Measurements from ENCODE around the gene DUSP2.
"Not testable (repeated sequence)": the region's sequence is repeated elsewhere in the genome, so short reads cannot be mapped to it uniquely, and the experiment has no call there.

The DUSP2 gene

DNA sequence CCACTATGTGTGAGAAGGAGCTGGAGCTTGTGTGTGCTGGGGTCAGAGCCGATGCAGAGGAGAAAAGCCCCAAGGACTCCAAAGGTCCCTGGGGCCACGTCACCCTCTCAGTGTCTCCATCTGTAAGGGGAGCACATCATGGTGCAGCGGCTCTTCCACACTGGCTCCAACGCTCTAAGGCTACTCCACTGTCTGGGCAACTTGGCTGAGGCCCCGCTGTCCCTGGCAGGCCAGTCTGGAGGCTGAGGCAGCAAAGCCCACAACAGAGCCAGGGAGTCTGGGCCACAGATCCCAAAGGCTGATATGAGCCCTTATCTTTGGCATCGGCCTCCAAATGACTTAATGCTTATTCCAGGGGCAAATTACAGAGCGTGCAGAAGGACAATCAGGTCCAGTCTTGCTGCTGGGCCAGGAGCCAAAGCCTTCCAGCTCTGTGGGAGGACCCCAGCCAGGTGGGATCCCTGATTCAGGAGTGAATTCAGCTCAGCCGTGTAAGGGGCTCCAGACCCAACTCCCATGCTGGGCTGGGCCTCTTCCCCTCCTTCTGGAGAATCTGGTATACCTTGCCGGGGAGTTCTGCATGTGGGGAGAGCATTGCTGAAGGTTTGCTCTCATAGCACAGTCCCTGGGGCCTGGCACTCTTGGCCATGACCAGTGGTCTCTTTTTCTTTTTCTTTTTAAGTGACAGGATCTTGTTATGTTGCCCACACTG is 1.8 kb upstream of the DUSP2 start:
- no peak for DNase-seq

DNA sequence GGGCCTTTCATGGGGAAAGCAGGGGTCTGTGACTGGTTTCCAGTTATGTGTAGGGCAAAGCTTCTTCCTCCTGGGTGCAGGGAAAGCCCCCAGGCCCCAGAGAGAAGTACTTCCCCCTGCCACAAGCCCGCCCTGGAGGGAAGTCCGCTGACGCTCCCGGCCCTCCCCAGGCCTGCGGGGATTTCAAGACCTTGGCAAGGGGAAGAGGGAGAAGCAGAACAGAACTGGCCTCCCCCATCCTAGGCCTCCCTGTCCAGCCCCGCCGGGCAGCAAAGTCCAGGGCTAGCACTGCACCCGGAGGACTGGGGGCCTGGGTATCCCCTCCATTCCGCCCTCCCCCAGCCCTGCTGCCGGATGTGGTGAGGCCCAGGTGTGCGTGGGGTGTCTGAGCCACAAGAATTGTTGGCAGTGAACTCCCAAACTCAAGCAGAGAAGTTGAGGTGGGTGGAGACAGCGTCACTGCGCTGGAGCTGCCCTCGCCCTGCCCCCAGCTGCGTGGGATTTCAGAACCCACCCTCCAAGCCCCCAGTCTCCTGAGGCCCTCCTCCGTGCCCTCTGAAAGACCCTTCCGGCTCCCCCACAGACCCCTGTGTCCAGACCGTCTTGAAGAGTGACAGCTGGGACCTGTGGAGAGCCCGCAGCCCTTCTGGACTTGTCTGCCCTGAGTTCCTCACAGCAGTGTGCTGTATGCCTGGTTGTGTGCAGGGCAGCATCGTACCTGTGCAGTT is 1.1 kb upstream of the DUSP2 start:
- peak; percentile 76 for DNase-seq

GRCh38 chr2:96145848-96146152 is 560 bp upstream of the DUSP2 start:
- DNase-seq = no peak

- no peak for DNase-seq
These were observed 682 bp downstream of the DUSP2 start for GRCh38 chr2:96144481-96145035.

- no peak for DNase-seq
These were observed 1.3 kb downstream of the DUSP2 start for GRCh38 chr2:96143848-96144480.

DNA sequence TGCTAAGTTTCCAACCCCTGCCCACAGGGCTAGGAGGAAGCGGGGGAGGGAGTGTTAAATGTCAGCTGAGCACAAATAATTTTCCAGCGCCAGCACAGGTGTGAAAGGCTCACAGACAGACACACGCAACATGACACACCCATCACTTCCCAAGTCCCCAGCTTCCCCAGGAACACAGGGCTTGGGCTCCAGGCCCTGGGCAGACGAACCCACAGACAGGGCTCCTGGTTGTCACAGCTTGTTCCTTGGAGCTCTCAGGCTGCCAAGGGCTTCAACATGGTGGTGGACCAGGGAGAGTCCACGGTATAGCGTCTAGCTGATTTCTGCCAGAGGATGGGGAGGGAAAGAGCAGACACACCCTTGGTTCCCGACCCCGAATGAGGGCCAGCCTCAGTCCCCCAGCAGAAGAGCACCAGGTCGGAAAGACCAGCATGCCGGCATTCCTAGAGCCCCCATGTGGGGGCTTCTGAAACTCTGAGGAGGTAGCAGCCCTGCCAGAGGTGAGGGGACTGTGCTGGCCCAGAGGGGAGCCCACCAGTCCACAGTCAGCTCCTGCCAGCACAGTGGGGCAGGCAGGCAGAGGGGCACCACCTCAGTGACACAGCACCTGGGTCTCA is 1.9 kb downstream of the DUSP2 start:
- no peak for DNase-seq

GRCh38 chr2:96142217-96143113 is 2.8 kb downstream of the DUSP2 start:
- peak; percentile 48 for DNase-seq

DNA sequence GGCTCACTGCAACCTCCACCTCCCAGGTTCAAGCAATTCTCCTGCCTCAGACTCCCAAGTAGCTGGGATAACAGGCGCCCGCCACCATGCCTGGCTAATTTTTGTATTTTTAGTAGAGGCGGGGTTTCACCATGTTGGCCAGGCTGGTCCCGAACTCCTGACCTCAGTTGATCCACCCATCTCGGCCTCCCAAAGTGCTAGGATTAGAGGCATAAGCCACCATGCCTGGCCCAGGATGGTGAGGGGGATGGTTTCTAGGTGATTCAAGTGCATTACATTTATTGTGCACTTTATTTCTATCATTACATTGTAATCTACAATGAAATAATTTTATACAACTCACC is 3.6 kb downstream of the DUSP2 start:
- not testable (repeated sequence) for DNase-seq

- no peak for DNase-seq
These were observed 4.2 kb downstream of the DUSP2 start for GRCh38 chr2:96140941-96141623.

GRCh38 chr2:96139181-96139758 is 6.0 kb downstream of the DUSP2 start:
- no peak for DNase-seq

GRCh38 chr2:96138179-96139145 is 6.8 kb downstream of the DUSP2 start, which contains the start of gene ASTL:
Gene ASTL (minus strand): TSS chr2:96138502. CDS start chr2:96138436, 66 bp downstream.
- no peak for DNase-seq

DNA sequence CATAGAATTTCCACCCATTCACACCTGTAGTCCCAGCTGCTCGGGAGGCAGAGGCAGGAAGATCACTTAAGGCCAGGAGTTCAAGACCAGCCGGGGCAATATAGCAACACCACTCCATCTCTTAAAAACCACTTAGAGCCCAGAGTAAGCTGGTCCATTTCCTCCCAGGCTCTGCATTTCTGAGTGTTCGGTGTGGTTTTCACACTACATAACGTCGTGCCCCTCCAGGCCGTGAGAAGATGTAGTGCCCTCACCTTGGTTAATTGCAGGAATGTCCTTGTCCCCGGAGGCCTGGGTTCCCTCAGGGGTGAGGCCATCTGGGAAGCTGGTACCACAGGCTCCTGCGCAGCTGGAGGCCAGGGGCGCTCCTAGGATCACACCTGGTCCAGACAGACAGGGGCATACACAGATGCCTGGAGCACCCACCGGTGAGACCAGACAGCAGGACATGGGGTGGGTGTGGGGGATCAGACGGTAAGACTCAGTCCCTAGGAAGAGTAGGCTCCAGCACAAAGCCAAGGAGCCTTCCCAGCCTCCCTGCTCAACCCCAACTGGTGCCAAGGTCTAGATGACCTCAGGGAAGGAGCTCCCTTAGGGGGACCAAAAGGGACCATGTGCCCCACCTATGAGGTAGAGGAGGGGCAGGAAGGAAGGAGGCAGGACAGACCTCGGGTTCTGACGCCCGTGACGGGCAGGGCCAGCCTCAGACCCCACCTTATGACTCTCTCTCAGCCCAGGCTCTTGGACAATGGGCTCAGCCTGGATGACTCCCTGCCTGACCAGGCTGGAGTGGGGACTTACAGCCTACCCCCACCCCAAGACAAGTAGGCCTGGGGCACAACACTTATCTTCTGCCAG is 7.7 kb downstream of the DUSP2 start:
- DNase-seq = no peak

DNA sequence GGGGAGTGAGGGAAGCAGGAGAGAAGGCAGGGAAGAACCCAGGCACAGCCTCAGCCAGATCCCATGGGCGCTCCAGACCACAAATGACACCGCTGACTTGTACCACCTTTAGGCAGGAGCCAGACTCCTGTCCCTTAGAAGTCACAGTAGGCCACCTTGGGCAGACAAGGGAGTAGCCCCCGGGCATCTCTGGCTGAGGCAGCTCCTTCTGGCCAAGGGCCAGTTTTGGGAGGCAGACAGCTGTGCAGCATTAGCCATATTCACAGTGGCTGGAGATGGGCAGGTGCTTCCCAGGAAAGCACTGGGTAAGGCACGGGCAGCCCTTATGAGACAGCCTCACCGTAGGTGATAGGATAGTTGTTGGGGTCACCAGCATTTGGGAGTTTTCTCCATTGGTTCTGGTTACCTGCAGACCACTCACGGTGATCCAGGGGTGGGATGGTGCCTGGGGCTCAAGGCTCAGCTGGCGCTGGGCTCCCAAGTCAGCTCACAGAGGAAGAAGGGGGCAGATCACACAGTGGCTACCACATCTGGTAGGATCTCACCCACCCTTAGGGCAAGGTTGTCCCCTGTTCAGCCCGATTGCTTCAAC is 9.0 kb downstream of the DUSP2 start:
- no peak for DNase-seq

DNA sequence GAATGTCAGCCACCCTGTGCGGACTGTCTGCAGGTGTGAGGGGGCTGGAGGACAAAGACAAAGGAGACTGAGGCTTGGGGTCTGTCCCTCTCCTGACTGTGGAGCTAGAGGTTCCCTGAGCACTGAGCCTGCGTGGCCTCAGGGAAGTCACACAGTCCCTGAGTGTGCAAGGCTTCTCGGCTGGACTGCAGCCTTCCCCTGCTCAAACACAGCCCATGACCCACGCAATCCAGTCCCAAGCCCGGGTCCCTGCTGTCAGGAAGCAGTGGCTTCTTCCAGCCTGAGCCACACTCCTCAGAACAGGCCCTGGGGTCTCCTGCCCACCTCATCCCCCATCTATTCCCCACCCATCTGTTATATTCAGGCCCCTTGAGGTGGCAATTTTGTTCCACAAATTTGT is 9.6 kb downstream of the DUSP2 start:
- no peak for DNase-seq

DNA sequence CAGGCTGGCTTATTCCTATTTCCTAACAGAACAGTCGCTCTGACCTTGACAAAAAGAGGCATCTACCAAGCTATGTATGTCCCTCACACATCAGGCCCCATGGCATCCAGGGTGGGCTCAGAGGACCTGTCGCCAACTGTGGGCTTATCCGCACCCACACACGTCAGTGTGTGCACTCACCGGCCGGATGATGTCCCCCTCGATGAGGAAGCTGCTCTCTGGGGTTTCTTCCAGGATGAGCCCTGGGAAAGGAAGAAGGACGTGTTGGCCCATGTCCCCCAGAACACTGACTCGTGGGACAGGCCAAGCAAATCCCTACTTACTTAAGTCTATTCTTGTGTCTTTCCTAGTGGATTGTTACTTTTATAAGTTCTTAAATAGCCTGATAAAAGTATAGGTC is 10.1 kb downstream of the DUSP2 start:
- no peak for DNase-seq

- DNase-seq = no peak
These were observed 10.8 kb downstream of the DUSP2 start for GRCh38 chr2:96134421-96134820.

DNA sequence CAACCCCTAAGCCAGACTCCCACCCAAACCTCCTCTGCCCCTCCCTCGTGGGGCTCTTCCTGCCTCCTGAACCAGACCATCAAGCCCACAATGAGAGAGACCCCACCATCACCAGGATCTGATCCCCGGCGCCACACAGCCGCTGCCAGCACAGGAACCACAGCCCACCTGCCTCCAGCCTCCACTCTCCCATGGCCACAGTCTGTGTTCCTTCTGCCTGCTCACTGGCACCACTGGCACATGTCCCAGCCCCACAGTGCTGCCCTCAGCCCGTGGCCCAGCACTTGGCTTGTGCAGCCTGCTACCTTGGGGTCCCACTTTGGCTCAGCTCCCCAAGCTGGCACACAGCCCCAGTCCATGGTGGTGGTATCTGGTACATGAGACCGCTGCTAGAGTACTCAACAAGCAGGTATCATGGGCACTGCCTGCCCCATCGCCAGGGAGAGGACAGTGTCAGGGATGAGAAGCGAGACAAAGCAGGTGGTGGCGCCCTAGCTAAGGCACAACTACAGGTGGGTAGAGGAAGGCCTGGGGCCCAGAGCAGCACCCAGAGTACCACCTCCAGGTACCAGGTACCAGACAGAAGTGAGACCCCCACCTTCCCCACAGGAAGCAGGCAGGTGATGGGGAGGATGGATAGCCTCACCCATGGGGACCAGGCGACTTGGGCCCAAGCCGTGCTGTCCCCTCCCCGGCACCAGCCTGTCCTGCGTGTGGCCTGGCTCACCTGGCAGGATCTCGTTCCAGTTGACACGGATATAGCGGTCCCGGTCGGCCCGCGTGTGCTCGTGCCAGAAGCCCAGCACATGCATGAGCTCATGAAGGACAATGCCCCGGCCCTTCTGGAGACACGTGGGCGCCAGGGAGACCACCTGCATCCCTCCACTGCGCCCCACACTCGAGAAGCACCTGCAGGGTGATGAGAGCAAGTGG is 13.2 kb downstream of the DUSP2 start:
- DNase-seq = no peak
